ENCODE data around the gene ZNF574. TPM values are rescaled to one million over a fixed set of nuclear protein-coding genes. Genes with fewer than 3 reads are reported as not detected.
"Not testable (repeated sequence)": the region's sequence is repeated elsewhere in the genome, so short reads cannot be mapped to it uniquely, and the experiment has no call there.

Gene ZNF574, protein sequence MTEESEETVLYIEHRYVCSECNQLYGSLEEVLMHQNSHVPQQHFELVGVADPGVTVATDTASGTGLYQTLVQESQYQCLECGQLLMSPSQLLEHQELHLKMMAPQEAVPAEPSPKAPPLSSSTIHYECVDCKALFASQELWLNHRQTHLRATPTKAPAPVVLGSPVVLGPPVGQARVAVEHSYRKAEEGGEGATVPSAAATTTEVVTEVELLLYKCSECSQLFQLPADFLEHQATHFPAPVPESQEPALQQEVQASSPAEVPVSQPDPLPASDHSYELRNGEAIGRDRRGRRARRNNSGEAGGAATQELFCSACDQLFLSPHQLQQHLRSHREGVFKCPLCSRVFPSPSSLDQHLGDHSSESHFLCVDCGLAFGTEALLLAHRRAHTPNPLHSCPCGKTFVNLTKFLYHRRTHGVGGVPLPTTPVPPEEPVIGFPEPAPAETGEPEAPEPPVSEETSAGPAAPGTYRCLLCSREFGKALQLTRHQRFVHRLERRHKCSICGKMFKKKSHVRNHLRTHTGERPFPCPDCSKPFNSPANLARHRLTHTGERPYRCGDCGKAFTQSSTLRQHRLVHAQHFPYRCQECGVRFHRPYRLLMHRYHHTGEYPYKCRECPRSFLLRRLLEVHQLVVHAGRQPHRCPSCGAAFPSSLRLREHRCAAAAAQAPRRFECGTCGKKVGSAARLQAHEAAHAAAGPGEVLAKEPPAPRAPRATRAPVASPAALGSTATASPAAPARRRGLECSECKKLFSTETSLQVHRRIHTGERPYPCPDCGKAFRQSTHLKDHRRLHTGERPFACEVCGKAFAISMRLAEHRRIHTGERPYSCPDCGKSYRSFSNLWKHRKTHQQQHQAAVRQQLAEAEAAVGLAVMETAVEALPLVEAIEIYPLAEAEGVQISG
- 11.8 and 15.8 TPM in 2 replicates for total RNA-seq (2014; rRNA removed; shearing (Covaris generic))

DNA sequence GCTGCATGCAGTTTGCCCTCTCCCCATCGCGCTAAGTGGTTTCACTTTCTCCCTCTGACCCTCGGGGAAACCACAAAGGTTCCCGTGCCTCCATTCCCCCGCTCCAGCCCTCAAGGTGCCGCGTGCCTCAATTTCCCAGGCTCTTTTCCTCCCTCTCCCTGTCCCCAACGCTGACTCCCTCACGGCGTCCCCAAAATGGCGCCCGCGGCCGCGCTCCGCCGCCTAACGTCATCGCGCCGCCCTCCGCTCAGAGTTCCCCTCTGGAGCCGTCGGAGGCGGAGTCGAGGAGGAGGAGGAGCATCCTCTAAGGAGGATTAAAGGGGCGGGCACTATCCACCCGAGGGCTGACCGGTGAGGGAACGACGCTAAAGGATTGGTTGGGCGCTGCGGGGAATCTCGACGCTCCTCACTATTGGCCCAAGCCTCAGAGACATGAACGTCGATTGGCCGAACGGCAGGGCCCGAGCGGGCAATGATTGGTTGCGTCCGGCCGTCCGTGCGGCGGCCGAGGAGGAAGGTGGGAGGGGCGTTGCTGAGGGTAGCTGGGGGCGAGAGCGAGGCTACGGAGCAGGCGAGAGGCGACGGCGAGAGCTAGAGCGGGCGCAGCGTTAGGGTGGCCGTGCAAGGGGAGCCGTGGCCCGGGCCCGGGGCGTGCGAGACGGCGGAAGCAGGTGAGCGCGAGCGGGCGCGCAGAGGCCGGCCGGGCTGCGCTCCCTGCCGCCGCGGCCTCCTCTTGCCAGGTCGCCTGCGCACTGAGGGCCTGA is at the start of gene ZNF574:
ZNF574 (plus strand) TSS at position 551 of the 764 bp plus-strand sequence. CDS start 2,441 bp downstream, outside the sequence.
- DNase-seq (ENCODE audit: low spot score), result peak; percentile 99

DNA sequence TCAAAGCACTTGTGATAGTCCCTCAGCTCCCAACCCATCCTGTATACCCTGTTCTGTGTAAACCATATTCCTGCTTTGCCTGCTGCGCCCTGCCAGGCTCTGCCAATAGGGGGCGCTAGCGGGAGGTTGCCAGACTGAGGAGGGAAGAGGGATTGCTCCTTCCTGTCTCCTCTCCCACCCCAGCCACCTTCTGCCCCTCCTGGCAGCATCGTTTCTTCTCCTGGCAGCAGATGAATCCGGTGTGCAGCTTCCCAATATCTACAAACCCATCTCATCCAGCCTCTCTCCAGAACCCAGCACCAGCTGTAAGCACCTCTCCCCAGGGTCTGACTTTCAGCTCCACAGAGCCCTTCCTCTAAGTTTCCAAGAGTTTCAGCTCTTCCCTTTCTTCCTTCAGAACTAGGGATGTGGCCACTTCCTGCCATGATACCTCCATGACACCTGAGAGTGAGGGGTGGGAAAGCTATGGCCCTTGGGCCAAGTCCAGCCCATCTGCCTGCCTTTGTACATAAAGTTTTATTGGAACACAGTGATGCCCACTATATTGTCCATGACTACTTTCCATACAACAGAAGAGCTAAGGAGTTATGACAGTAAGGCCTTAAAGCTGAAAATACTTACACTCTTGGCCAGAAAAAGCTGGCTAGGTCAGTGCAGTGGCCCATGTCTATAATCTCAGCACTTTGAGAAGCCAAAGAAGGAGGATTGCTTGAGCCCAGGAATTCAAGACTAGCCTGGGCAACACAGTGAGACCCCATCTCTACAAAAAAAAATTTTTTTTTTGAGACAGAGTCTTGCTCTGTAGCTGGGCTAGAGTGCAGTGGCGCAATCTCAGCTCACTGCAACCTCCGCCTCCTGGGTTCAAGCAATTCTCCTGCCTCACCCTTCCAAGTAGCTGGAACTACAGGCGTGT is 47.4 kb upstream of the ZNF574 start:
- no peak for DNase-seq (ENCODE audit: low spot score)

DNA sequence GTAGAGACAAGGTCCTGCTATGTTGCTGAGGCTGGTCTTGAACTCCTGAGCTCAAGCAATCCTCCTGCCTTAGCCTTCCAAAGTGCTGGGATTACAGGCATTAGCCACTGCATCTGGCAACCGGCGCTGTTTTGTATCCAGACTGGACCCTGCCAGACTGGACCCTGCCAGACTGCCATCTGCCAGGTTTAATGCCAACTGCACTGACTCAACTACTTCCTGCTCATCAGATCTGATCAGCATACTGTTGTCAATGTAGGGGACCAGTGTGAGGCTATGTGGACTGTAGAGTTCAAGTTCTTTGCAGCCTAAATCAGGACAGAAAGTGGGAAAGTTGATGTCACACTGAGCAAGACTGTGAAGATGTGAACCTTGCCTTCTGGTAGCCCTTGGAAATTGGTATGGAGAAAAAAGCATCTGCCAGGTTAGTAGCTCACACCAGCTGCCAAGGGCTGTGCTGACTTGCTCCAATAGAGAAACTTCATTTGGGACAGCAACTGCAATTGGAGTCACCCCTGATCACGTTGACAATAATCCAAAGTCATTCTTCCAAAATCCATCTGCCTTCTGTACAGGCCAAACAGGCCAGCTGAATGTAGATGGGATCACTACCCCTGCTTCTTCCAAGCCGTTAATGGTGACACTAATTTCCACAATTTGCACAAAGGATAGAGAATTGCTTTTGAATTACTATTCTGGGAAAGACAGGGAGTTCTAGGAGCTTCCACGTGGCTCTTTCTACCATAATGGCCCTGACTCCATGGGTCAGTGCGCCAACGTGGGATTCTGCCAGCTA is 45.1 kb upstream of the ZNF574 start:
- no peak for DNase-seq (ENCODE audit: low spot score)

DNA sequence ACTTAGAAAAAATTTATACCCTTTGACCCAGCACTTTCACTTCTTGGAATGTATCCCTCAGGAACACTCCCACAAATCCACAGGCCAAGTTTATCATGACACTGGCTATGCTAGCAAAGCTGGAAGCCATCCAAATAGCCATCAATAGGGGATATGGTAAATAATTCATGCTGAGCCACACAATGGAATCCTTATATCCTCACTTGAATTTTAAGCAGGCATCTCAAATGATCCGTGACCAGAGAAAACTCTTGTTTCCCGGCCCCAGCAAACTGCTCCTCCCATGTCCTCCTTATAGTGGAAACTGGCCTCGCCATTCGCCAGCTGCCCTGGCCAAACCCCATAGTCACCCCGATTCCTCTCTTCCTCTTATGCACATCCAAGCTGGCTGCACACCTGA is 43.5 kb upstream of the ZNF574 start:
- DNase-seq (ENCODE audit: low spot score), result no peak

DNA sequence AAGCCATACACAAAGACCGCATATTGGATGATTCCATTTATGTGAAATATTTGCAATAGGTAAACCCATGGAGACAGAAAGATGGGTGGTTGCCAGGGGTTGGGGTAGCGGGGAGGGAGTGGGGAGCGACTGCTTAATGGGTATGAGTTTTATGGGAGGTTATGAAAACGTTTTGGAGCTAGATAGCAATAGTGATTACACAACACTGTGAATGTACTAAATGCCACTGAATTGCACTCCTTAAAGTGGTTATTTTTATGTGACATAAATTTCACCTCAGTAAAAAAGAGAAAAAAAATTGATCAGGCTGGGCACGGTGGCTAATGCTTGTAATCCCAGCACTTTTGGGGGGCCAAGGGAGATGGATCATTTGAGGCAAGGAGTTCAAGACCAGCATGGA is 42.6 kb upstream of the ZNF574 start:
- no peak for DNase-seq (ENCODE audit: low spot score)

DNA sequence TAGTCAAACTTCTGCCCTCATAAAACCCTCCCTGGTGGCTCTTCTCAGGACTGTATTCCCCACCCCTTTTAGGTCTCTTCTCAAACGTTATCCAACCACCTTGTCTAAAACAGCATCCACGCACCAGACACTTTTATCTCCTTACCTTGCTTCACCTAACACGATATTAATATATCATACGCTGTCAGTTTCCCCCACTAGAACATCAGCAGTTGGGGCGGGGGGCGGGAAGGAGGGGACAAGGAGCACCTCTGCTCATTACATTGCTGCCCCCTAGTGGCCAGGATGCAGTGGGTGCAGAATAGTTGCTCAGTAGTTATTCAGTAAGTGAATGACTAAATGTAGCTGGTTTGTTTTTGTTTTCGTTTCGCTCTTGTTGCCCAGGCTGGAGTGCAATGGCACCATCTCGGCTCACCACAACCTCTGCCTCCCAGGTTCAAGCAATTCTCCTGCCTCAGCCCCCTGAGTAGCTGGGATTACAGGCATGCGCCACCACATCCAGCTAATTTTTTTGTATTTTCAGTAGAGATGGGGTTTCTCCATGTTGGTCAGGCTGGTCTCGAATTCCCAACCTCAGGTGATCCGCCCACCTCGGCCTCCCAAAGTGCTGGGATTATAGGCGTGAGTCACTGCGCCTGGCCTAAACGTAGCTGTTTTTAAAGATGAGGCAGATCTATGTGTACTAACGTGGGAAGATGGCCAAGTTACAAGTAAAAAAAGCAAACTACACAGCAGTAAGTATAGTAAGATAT is 41.1 kb upstream of the ZNF574 start:
- DNase-seq (ENCODE audit: low spot score), result peak; percentile 81

DNA sequence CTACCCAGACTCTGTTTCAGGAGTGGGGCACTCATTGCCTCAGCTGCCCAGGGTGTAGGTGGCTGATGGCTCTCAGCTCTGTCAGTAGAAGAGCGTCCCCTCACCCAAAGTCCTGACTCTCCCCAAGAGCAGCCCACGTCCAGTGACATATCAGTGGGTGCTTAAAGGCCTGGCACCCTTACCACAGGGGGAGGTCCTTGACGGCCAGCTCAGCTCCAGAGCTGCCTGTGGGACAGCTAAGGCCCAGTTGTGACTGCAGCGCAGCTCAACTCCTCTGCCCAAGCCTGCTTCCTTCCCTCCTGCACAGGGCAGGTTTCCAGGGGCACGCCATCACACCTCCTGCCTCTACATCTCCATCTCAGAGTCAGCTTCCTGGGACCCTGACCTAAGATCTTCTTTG is 38.3 kb upstream of the ZNF574 start:
- DNase-seq (ENCODE audit: low spot score), result no peak

DNA sequence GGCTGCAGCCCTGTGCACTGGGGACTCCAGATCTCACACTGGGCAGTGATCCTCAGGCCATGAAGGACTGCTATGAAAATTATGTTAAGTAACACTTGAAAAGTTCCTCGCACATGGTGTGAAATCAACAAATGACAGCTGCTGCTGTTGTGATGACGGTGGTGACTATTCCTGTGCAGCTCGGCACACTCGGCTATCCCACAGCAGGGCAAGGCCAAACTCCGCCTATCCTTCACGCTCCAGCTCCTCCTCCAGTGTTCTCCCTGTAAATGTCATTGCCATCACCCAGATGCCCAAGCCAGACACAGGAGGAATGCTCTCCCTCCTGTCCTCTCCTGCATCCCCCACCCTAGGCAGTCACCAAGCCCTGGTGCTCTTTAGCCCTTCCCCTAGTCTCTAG is 37.3 kb upstream of the ZNF574 start:
- DNase-seq (ENCODE audit: low spot score), result no peak

DNA sequence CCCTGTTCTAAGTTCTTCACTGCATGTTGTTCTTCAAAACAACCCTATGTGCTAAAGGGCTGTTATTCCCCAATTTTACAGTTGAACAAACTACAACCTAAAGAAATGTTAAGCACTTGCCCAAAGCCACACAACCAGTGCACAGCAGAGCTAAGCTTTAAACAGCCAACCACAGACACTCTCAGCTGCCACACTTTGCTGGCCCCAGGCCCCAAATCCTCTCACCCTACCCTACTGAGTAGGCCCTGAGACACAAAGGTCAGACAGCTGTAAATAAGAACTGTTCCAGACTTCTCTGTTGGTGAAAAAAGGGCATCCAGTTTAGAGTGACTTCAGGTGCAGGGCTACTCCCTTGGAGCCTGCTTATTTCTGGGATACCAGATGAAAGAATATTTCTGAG is 35.9 kb upstream of the ZNF574 start:
- no peak for DNase-seq (ENCODE audit: low spot score)

DNA sequence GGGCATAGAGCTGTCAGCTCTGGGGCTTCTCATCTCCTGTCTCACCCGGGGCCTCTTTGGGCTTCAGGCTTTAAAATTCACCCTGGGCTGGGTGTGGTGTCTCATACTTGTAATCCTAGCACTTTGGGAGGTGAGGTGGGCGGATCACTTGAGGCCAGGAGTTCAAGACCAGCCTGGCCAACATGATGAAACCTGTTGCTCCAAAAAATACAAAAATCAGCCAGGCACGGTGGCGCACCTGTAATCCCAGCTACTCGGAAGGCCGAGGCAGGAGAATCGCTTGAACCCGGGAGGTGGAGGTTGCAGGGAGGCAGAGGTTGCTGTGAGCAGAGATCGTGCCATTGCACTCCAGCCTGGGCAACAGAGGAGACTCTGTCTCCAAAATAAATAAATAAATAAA is 35.5 kb upstream of the ZNF574 start:
- DNase-seq (ENCODE audit: low spot score), result not testable (repeated sequence)

DNA sequence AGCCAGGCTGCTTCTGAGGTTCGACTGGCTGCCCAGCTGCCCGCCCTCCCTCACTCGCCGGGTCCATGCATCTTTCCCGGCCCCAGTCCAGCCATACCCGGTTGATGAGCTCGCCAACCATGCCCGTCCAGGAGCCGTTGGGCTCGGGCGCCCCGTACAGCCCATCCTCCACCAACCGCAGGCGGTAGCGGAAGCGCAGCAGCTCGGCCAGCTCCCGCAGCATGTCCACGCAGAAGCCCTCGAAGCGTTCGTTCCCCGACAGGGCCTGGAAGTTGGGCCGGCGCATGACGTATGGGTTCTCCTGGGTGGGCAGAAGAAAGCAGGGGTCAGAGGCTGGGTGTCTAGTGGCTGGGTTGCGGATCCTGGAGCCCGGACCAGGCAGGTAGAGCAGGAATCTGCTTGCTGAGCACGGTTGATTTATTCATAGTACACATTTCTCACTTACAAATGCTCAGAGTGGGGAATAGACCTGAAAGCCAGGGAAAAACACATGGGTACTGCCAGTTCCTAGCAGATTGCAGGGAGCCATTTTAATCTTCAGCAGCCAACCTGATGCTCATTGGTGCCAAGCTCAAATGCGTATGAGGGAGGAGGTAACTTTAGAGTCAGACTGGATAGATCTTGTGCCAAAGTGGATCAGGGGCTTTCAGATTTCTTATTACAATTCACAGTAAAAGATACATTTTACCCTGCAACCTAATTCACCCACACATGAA is 33.4 kb upstream of the ZNF574 start:
- no peak for DNase-seq (ENCODE audit: low spot score)

DNA sequence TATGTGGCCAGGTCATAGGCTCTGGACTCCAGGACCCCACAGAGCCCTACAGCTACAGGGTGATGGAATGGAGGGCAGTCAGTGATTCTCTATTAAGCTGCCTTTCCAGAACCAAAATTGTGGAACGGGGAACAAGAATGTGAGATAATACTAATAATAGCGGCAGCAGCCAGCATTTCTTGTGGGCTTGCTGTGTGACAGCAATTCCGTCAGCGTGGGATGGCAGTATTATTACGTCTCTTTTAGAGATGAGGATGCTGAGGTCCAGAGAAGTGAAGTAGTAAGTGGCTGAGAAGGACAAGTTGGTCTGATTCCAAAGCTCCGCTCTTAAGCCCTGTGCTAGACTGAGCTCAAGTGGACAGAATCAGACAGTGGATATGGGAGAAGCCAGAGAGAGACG is 30.4 kb upstream of the ZNF574 start:
- DNase-seq (ENCODE audit: low spot score), result no peak

DNA sequence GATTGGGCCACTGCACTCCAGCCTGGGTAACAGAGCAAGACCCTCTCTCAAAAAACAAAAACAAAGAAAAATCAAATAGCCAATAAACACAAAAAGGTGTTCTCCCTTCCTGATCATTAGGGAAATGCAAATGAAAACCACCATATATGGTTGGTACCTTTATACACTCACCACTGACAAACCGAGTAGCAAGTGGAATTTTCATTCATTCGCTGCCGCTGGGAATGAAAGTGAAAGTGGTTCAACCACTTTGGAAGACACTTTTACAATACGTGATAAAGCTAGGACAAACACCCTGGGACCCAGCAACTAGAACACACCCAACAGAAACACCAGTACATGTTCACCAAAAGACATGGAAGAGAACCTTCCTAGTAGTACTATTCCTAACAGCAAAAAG is 27.0 kb upstream of the ZNF574 start:
- DNase-seq (ENCODE audit: low spot score), result no peak

DNA sequence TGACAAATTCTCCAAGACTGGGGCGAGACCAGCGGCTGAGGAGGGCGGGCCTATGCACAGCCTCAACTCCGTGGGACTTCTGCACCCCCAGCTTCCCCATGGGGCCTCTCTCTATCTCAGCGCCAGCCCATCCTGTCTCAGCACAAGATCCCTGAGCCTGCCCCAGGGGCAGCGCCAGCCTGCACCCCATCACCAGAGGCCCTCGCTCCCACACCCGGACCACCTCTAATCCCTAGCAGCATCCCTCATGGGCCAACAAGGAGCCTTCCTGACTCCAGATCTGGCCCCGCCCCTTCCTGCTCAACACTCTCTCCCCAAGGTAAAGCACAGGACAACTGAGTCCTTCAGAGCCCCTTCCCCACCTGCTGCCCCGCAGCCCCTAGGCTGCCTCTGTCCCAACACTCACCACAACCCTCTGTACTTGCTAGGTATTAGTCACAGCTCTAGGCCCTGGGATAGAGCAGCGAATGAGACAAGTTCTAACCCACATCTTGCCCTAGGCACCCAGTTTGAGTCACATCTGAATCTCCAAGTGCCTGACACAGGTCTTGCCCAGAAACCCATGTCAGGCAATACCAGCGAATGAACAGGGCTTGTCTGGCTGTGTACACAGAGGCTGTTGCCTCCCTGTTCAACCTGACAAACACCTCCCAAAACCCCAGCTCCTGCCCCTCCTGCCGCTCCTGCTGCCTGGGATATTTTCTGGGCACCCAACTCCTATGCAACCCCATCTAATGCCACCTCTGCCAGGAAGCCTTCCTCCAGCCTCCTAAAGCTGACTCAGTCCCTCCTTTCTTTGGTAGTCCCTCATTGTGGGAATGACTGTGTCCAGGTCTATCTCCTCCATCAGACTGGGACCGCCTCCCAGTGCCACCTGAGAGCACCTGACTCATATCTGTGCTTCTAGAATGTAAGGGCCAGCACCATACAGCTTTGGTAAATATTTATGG is 24.5 kb upstream of the ZNF574 start:
- DNase-seq (ENCODE audit: low spot score), result no peak

DNA sequence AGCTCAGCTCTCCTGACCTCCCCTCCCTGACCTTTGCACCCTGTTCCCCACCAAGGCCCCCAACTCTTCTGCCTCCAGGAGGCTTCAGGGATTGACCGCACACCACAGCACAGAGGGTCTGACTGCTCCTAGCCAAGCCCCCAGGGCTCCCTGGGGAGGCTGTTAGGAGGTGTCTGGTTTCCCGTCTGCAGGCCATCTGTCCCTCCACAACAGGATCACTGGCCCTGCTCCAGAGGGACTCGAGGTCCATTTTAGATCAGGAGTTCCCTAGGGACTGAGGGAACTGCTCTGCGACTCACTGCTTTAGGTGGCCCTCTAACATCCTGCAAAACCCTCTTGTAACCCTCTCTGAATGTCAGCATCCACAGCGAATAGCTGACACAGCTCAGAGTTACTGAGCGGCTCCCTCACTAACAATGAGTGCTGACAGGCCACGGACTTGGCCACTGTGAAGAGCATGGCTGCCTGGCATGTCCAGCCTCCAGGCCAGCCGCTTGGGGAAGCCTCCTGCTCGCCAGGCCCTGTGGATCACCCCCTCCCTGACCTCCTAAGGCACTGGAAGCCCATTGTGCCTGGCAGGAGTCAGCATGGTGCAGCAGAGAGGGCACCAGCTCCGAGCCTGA is 23.6 kb upstream of the ZNF574 start:
- no peak for DNase-seq (ENCODE audit: low spot score)

DNA sequence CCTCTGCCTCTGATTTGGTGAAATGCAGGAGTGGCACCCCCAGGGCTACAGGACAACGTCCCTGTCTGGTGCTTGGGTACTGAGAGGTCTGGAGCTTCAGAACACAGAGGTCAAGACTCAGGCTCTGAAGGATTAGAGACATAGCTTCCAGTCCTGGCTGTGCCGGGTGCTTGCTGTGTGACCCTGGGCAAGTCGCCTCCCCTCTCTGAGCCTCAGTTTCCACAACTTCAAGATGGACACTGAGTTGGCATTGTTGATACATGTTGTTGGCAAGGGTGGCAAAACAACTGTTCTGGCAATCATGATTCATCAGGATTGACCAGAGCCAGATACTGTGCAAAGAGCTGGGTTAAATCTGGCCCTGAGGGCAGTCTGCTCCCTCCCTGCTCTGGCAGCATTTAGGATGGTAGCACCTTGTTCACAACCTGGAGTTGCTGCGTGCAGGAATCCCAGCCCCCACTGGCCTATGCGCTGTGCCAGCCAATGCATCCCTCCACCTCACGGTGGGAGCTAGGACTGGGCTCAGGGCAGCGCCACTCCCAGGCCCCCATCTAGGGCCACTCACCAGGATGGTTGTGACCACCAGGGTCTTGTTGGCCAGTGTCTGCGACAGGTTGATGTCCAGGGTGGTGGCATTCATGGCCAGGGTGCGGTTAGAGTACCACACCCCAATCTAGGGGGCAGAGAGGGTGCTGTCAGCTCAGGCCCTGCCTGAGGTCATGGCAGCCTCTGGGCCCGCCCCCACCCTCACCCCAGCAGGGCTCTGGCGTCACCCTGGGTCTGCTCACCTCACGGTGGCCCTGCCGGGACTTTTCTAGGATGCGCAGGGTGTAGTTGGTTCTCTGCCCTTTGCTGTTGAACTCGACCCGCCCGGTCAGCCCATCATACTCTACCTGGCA is 22.7 kb upstream of the ZNF574 start:
- DNase-seq (ENCODE audit: low spot score), result no peak
